Keratinocyte (primary cell): ENCODE measurements around the gene NRM.

Experiments used
- CTCF ChIP-seq, 3 experiments: IDR thresholded peaks in 1 of 3; conservative IDR thresholded peaks in 1 of 3; optimal IDR thresholded peaks in 1 of 3; 2 replicates in 2 of 3; 3 replicates in 1 of 3; pipeline versions ENCODE3 to v1.5.1; 2011; ENCODE audit warnings: low read length in 3 of 3, mild to moderate bottlenecking in 3 of 3, moderate library complexity in 2 of 3, control low read depth in 1 of 3, inconsistent platforms in 1 of 3; ENCODE audit not compliant: insufficient read depth in 2 of 3; ENCODE audit errors: extremely low read depth in 1 of 3
- EZH2 ChIP-seq: IDR thresholded peaks from one replicate; pipeline ENCODE4 v1.6.1; 2012; ENCODE audit warnings: inconsistent platforms, mild to moderate bottlenecking, low read length, moderate library complexity

GRCh38 chr6:30670760-30671527 lies 19.8 kb downstream of the NRM start:
- TF ChIP-seq CTCF (optimal IDR thresholded peaks at IDR 0.05 in 1 of 3, IDR thresholded peaks at IDR 0.05 in 1 of 3, conservative IDR thresholded peaks at IDR 0.05 in 1 of 3; ENCODE audit: extremely low read depth in 1 of 3, insufficient read depth in 2 of 3, low read length in 3 of 3) (peak in 2 of 3 experiments; percentile 17 to 45), EZH2 (no peak)
